ENCODE measurements around the gene SLC29A2. TPM values are rescaled to one million over a fixed set of nuclear protein-coding genes. Genes with fewer than 3 reads are reported as not detected.
"Not testable (repeated sequence)": the region's sequence is repeated elsewhere in the genome, so short reads cannot be mapped to it uniquely, and the experiment has no call there.

Gene SLC29A2
- total RNA-seq, 1 donor from 2014 or later = 2.3 TPM

DNA sequence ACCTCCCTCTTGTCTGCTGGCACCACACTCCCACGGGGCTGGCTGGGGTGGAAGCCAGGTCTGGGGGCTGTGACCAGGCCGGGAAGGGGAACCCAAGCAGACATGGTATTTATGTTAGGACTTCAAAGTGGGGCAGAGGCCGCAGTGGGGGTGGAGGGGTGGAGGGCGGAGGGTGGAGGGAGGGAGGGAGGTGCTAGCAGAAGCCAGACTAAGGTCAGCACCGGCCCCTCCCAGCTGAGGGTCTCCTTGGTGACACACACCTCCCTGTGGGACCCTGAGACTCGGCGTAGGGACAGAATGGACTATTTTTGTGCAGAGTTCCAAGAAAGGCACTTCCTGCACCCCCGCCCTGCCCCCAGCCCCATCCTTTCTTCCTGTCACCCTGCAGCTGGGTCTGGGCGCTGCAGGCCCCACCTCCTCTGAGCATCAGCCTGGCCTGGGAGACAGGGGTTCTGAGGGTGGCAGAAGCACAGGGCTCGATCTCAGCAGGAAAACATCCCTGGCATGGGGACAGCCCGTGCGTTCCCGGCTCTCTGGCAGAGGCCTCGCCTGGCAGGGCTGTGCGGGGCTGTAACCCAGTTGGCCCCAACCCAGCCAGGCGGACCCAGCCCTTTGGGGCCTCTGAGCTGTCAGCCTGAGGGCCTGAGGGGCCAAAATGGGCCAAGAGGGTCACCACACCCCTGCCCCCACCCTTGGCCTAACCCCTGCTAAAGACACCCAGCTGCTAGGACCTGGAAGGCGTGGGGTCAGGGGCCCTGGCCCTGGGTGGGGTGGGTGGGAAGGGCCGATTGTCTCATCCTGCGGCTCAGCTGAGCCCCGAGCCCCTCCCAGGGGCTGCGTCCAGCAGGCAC lies 45.1 kb downstream of the SLC29A2 start:
- intact Hi-C loops (cut with DNase I) = no loop called here
- DNase-seq (ENCODE audit: low spot score) (no peak), ATAC-seq (peak; percentile 38)

DNA sequence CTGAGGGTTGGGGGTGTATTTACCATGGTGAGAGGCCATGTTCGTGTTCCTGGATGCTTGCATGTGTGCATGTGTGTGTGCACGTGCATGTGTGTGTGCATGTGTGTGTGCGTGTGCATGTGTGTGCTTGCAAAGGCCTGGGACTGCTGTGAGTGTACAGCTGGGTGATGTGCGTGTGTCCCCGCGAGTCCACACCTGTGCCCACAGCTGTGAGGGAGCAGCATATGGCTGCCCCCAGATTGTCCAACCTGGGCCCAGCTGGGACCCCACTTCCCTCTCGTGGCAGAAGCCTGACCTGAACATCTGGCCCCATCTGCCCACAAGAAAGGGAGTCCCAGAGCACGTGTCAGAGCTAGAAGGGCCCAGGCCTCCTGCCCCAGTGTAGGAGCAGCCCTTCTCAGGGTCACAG lies 46.3 kb downstream of the SLC29A2 start:
- no peak for DNase-seq (ENCODE audit: low spot score)
- intact Hi-C loops (cut with DNase I) = no loop called here
- ATAC-seq = no peak

DNA sequence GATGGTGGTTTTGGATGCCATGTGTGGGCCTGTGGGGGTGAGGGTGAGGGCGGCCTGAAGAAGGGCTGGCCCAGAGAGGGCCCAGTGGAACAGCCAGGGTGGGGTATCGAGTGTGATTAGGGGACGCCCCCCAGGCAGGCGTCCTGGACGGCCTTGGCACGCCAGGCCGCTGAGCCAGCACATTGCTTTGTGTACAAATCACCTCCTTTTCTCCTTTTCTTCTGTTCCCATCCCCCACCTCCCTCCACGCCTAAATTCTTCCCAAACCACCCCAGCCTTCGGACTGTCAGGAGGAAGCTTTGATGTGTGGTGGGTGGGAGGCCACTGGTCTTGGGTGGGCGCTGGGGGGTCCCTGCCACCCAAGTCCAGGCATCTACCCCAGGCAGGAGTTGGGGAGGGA lies 46.9 kb downstream of the SLC29A2 start:
- ATAC-seq (no peak), DNase-seq (ENCODE audit: low spot score) (no peak)
- intact Hi-C loops (cut with DNase I) = no loop called here

DNA sequence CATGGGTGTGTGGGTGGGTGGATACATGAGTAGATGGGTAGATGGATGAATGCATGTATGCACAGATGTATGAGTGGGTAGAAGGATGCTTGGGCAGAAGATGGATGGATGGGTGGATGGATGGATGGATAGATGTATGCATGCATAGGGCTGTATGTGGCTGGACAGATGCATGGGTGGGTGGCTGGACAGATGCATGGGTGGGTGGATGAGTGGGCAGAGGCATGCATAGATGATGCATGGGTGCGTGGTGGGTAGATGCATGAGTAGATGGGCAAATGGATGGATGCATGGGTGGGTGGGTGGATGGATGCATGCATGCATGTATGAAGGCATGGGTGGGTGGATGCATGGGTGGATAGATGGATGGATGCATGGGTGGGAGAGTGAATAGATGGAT lies 47.9 kb downstream of the SLC29A2 start:
- intact Hi-C loops (cut with DNase I) = no loop called here
- ATAC-seq (no peak), DNase-seq (ENCODE audit: low spot score) (no peak)

- peak; percentile 79 for ATAC-seq
- intact Hi-C loops (cut with DNase I) = no loop called here
- no peak for DNase-seq (ENCODE audit: low spot score)
Observed at GRCh38 chr11:66322732-66323427, 48.7 kb downstream of the SLC29A2 start.

GRCh38 chr11:66321606-66322005 lies 50.0 kb downstream of the SLC29A2 start:
- DNase-seq (ENCODE audit: low spot score) (no peak), ATAC-seq (no peak)
- intact Hi-C loops (cut with DNase I) = no loop called here

DNA sequence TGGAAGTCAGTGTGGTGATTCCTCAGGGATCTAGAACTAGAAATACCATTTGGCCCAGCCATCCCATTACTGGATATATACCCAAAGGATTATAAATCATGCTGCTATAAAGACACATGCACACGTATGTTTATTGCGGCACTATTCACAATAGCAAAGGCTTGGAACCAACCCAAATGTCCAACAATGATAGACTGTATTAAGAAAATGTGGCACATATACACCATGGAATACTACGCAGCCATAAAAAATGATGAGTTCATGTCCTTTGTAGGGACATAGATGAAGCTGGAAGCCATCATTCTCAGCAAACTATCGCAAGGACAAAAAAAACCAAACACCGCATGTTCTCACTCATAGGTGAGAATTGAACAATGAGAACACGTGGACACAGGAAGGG lies 50.8 kb downstream of the SLC29A2 start:
- intact Hi-C loops (cut with DNase I); DNase-seq (ENCODE audit: low spot score); ATAC-seq: not testable (repeated sequence)

GRCh38 chr11:66320289-66320688 lies 51.3 kb downstream of the SLC29A2 start:
- DNase-seq (ENCODE audit: low spot score); ATAC-seq; intact Hi-C loops (cut with DNase I): not testable (repeated sequence)

- no peak for DNase-seq (ENCODE audit: low spot score)
- no peak for ATAC-seq
- intact Hi-C loops (cut with DNase I) = no loop called here
Observed at GRCh38 chr11:66318600-66318970, 53.0 kb downstream of the SLC29A2 start.

GRCh38 chr11:66317723-66318599 lies 53.6 kb downstream of the SLC29A2 start:
- intact Hi-C loops (cut with DNase I) = no loop called here
- ATAC-seq (peak; percentile 55), DNase-seq (ENCODE audit: low spot score) (no peak)

DNA sequence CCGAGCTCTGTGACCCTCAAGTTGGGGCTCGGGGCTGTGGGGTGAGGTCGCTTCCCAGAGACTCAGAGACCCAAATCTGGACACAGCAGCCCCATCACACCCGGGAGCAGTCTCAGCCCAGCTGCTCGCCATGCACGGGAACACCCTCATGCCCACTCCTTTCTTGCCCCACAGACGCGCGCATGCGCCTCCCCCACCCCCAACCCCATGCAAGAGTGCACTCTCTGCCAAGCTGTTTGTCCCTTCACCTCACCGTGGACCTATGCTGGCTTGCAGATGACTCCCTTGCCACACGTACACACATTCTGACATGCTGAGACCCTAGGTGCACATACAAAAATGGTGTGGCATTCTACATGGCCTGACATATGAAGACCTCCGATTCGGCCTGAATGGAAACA lies 54.2 kb downstream of the SLC29A2 start:
- DNase-seq (ENCODE audit: low spot score) (peak; percentile 75), ATAC-seq (peak; percentile 33)
- intact Hi-C loops (cut with DNase I) = no loop called here

DNA sequence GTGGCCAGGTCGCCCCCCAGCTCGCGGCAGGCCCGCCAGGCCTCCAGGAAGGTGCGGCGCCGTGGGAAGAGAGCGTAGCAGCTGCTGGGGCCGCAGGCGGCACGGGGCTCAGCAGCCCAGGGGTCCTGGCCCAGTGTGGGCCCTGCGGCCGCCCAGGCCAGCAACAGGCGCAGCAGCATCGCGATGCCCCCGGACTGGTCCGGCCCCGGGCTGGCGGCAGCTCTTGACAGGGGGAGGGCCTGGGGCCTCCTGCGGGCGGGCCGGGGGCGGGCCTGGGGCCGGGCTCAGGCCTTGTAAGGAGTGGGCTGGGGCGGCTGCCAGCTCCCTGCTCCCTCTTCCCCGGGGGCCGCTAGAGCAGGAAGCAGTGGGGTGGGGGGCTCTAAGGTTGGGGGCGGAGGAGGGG lies 54.7 kb downstream of the SLC29A2 start, which contains the start of gene CD248:
Gene CD248, minus strand, starts transcription at position 196 of the 403 bp plus-strand sequence. Its CDS starts 17 bp downstream, at position 179.
- intact Hi-C loops (cut with DNase I) = no loop called here
- DNase-seq (ENCODE audit: low spot score) = peak; percentile 89
- ATAC-seq = peak; percentile 45

DNA sequence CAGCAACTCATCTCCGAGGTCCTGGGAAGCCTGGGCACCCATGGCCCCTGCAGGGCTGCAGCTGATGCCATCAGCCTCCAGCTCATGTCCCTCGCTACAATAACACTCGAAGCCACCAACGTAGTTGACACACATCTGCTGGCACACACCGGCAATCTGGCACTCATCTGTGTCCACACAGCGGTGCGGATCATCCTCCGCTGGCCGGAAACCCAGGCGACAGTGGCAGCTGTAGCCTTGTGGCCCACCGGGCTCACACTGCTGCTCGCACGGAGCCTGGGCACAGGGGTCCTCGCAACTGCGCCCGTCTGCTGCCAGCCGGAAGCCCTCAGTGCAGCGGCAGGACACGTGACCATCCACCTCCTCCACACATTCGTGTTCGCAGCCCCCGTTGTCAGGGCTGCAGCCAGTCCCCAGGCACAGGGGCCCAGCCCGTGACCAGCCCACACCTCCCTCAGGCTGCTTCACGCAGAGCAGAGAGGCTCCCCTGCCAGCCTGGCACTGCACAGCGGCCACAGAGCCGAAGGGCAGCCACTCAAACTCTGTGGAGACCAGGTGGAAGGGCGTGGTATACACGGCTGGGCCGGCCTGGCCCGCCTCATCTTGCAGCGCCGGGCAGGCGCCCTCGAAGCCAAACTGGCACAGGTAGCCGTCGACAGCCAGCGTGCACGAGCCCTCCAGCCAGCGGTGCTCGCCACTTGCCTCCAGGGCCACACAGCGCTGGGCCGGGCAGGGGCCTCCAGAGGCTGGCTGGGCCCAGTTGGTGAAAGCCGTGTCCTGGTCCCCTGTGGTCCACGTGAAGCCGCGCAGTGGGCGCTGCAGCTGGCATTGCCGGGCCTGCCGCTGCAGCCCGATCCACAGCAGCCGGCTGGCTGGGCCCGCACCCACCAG lies 55.4 kb downstream of the SLC29A2 start:
- intact Hi-C loops (cut with DNase I) = no loop called here
- DNase-seq (ENCODE audit: low spot score) (no peak), ATAC-seq (no peak)

DNA sequence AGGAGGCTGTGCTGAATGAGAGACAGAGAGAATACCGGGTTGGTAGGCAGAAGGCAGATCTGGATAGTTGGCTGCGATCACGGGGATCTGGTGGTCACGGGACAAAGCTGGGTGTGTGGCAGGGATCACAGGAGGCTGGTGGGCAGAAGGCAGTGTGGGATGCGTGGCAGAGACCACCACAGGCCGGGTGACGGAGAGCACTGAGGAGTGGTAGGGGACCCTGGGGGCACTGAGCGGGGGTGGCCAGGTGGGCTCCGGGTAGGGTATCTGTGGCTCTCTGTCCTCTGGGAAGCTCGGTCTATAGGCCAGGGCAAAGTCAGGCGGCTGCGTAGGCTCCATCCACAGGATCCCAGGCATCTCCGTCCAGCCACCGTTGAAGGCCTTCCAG lies 56.1 kb downstream of the SLC29A2 start:
- no peak for DNase-seq (ENCODE audit: low spot score)
- no peak for ATAC-seq
- intact Hi-C loops (cut with DNase I) = no loop called here

DNA sequence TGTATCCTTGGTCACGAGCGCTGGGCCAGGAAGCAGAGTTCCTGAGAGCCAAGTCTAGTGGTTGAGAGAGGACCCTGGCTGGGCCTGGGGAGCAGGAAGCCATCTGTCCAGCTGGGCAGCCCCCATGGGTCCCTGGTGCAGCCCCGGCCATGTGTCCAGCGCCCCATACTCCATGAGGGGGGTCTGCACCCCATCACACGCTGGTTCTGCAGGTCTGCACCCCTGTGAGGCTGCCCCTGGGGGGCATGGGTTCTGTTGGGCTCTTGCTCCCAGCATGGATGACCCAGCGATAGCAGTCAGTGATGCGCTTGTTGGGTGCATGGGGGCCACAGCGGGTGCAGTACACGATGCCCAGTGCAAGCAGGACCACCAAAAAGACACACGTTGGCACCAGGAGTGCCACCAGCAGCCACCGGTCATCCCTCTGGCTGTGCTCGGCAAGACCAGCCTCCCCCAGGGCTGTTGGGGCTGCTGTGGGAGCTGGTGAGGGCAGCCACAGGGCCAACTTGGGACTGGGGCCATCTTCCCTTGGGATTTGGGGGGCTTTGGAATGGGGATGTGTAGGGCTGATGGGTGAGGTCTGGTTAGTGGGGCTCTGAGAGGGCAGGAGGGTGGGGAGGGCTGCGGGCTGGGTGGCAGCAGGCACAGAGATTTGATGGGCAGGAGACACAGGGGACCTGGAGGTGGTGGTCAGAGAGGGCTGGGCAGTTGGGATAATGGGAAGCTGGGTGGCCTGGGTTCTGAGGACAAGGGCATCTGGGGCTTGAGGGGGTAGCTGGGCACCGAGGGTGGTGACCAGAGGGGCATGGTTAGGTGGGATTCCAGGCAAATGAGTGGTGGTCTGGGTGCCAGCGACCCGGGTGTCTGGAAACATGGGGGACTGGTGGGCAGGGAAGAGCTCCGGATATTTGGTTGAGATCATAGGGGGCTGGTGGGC lies 56.7 kb downstream of the SLC29A2 start:
- intact Hi-C loops (cut with DNase I) = no loop called here
- DNase-seq (ENCODE audit: low spot score) (no peak), ATAC-seq (no peak)

DNA sequence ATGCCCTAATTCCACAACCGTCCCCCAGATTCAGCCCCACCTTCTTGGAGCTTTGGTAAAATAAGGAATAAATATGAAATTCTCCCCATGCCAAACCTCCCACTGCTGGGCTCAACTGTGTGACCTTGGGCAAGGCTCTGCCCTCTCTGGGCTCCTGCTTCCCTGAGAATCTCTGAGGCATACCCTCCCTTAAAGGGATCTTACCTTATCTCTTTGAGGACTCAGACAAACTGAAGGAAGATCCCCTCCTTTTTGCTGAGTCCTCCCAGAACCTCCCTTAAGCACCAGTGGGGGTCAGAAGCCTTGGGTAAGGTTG lies 57.4 kb downstream of the SLC29A2 start:
- DNase-seq (ENCODE audit: low spot score) = no peak
- no peak for ATAC-seq
- intact Hi-C loops (cut with DNase I) = no loop called here

DNA sequence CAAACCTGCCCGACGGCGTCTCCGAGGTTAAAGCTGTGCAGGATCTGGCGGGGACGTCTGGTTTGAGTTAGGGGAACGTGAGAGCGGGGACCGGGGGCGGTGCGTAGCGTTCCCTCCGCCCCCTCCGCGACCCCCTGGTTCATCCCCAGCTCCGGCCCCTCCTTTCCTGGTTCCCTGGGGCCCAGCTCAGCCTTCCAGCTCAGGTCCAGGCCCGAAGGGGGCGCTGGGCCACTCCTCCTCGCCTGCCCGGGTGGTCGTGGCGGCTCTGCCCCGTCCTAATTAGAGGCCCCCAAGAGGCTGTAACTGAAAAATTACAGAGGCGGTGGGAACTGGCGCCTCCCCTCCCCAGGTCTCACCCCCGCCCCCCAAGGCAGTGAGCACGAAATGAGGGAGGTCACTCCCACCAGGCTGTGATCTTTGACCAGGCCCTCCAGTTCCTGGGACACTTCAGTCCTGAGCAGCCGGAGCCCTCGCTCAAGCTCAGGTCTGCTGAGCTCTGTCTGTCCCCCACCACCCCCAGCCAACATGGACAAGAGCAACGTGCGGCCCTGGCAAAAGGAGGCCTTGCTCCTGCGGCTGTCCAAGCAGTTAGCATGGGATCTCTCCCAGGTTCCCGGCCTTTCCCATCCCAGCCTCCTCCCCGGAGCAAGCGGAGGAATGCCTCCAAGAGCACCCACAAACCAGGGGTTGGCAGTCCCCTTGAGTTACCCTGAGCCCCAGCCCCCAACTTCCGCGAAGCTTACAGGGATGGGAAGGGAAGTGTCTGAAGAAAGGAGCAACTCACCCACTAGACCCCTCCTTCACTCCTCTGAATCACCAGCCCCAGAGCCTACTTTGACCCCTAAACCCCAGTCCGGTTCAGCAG lies 58.0 kb downstream of the SLC29A2 start:
- DNase-seq (ENCODE audit: low spot score) = no peak
- intact Hi-C loops (cut with DNase I) = no loop called here

More for the DNA sequence above, 58.0 kb downstream of the SLC29A2 start:
- ATAC-seq = no peak

Data from sciatic nerve (tissue), 2 donors.